D721Med (cell line): Measurements from ENCODE around the gene C2orf42.
"Not testable (repeated sequence)": the region's sequence is repeated elsewhere in the genome, so short reads cannot be mapped to it uniquely, and the experiment has no call there.

ENCODE experiments used
- DNase-seq: peaks from one replicate; pipeline ENCODE4 v3.0.0; 2011; ENCODE audit warnings: low spot score; ENCODE audit not compliant: insufficient read length
- FAIRE-seq: peaks from 2 replicates; lab custom pipeline; 2011; peaks lifted over from hg19 to GRCh38; lab: Jason Lieb, UNC
- TF ChIP-seq, protein P1 (sequence below): IDR thresholded peaks from 2 replicates; pipeline ENCODE4 v1.5.1; 2012; ENCODE audit warnings: mild to moderate bottlenecking, control low read depth; ENCODE audit not compliant: insufficient read depth; ENCODE audit errors: missing control alignments

The C2orf42 gene

DNA sequence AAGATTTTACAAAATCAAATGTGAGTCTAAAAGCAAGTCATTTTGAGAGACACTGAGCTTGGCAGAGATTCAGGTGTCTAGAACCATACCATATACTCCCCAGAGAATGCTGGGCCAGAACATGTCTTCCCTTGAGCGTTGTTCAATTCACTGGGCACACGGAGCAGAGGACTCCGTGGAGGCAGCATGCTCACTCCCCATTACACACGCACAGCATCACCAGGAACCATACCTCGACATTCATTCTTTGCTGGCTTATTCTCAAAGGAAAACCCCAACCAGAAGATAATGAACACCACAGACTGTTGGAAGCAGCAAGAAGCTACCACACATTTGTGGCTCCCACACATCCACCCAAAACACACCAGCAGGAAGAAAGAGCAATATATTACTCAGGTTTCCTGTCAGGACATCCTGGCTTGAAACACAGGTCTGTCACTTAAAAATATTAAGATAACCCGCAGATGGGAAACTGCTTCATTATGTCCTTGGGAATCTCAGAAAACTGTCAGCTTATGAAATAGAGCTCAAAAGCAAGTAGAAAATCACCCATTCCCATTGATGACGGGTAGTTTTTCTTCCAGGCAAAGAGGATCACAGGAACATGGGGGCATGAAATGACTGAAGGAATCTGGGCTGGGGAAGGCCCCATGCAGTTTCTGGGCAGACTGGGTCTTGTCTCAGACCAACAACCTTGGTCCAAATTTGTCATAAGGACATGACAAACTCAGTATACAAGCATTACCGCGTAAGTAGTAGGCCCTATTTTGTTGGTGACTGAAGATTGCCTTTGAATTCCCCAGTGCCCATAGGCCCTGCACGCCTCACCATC, 57.1 kb downstream of the C2orf42 start:
- TF ChIP-seq, protein P1, sequence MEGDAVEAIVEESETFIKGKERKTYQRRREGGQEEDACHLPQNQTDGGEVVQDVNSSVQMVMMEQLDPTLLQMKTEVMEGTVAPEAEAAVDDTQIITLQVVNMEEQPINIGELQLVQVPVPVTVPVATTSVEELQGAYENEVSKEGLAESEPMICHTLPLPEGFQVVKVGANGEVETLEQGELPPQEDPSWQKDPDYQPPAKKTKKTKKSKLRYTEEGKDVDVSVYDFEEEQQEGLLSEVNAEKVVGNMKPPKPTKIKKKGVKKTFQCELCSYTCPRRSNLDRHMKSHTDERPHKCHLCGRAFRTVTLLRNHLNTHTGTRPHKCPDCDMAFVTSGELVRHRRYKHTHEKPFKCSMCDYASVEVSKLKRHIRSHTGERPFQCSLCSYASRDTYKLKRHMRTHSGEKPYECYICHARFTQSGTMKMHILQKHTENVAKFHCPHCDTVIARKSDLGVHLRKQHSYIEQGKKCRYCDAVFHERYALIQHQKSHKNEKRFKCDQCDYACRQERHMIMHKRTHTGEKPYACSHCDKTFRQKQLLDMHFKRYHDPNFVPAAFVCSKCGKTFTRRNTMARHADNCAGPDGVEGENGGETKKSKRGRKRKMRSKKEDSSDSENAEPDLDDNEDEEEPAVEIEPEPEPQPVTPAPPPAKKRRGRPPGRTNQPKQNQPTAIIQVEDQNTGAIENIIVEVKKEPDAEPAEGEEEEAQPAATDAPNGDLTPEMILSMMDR: no peak
- no peak for DNase-seq
- FAIRE-seq: no peak

DNA sequence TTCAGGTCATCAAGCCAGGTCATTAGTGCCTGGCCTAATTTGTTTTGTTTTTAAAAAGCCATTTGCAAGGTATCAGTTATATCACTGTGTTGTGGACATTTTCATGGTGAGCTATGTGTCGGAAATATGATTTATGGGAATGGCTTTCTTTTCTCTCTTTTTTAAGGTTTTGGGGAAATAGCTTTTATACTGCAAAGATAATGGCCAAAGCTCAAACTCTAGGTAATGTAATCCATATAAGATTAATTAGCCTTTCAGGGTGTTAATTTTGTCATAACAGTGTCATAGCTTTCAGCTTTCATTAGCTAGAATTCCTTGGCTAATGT, 57.7 kb downstream of the C2orf42 start:
- DNase-seq (no peak), FAIRE-seq (no peak)
- TF ChIP-seq, protein P1: no peak

DNA sequence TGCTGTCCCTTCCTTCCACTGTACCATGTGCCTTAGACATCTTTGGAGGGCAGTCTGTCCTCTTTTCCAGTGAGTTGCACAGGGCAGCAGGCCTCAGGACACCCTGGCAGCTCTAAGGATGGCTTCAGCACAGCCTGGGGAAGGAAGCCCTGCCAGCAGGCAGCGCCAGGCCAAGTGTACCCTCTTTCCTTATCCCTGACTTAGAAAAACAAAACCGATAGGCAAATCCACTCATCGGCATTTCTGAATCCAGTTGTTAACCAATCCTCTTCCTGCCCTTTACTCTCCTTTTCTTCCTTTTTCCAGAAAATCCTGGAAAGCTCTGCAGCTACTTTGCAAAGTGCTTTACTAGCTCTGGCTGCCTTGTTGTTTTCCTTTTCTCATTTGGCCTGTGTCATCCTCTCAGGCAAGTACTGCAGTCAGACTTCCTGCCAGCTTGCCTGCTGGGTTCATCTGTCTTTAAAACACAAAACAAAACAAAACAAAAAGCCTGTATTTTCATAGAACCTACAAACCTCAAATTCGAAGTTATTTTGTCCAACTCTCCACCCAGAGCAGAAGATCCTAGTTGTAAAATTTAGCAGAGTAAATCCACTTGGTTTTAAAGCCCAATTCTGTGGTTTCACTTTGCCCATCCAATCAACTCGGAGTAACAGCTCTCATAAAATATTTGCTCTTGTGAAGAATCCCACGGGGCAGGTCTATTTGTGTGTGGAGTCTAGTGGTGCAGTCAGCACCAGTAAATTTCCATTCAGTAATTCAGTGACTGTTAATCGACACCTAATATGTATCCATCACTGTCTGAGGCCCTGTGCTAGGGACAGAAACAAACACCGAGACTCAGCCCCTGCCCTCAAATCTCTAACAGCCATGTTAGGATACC, 58.3 kb downstream of the C2orf42 start:
- FAIRE-seq: no peak
- DNase-seq: no peak
- TF ChIP-seq, protein P1: no peak

DNA sequence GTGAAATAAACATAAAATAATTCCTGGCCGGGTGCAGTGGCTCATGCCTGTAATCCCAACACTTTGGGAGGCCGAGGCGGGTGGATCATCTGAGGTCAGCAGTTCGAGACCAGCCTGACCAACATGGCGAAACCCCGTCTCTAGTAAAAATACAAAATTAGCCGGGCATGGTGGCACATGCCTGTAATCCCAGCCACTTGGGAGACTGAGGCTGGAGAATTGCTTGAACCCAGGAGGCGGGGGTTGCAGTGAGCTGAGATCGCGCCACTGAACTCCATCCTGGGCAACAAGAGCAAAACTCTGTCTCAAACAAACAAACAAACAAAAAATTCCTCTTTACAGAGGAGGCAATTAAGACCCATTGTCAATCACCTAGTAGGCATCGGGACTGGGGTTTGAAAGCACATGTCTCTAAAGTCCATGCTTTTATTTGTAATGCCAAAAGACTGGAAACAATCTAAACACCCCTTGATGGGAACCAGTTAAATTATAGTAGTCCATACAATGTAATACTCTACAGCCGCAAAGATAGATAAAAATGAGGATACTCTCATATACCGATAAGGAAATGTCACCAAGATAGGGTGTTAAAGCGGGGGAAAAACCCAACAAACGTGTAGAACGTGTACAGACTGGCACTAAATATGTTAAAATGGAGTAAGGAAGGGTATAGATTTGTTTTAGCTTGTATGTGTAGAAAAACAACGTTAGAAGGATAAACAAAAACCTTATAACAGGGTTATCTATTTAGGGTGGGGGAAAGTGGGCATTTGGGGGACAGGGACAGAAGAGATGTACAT, 59.3 kb downstream of the C2orf42 start:
- FAIRE-seq, DNase-seq: not testable (repeated sequence)

DNA sequence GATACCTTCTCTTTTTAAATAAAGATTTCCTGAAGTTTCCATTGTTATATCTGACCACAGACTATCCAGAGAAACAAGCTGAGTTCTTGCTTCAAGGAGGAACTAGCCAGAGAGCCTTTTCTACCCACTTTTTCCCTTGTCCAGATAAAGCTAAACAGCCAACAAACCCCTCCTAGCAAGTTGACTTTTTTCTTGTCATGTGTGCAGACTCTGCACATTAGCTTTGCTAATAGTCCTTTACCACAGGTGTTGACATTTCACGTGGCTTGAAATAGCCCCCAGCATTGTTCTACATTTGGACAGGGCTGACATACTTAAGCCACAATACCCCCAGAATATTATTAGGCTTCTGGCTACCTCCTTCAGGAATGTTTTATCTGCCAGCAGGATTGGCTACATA, 62.8 kb downstream of the C2orf42 start:
- FAIRE-seq: no peak
- DNase-seq: no peak
- TF ChIP-seq, protein P1: no peak

DNA sequence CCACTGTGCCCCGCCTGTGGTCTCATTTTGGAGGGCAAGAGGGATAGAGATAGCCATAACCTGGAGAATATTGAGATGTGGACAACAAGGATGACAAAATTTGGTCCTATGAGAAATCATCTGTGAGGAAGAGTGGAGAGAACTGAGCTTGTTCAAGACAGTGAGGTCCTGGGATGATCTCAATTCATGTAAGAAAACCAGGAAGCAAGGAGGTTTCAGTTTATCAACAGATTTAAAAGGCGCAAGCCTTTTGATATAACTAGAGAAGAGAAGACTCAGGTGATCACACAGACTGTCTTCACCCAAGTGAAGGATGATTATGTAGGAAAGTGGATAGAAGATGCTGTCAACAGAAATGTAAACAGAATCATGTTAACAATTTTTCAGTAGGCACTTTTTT, 64.4 kb downstream of the C2orf42 start:
- no peak for FAIRE-seq
- TF ChIP-seq, protein P1: no peak
- DNase-seq: no peak

DNA sequence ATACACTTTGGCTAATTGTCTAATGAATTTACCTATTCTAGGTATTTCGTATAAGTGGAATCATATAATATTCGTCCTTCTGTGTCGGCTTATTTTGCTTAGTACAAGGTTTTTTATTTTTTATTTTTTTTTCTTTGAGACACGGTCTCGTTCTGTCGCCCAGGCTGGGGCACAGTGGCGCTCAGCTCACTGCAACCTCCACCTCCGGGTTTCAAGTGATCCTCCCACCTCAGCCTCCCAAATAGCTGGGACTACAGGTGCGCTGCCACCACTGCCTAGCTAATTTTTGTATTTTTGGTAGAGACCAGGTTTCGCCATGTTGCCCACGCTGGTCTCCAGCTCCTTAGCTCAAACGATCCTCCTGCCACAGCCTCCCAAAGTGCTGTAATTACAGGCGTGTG, 65.3 kb downstream of the C2orf42 start:
- FAIRE-seq: no peak
- TF ChIP-seq, protein P1: no peak
- DNase-seq: no peak
